Measurements from ENCODE around the gene CHID1. TPM values are rescaled to one million over a fixed set of nuclear protein-coding genes. Genes with fewer than 3 reads are reported as not detected.

Gene CHID1
- total and polyA plus RNA-seq, 2 of the 8 experiments (the other 6 are each of a cell fraction or from before 2014, with no cell fraction given): 81.2 to 88.5 TPM

GRCh38 chr11:933936-934335, 23.3 kb upstream of the CHID1 start:
- peak overlapping the region; percentile 49 to 62 for H3K4me2 ChIP-seq (ENCODE audit: insufficient read depth in 1 of 2, low read depth in 2 of 2, low read length in 2 of 2)
- H3K79me2 ChIP-seq (ENCODE audit: control insufficient read depth in 1 of 2, insufficient read depth in 2 of 2, low read length in 2 of 2): peaks cover 0 to 77% of the 10 kb centered on the region in 2 experiments
- no peaks in the 10 kb centered on the region for H3K36me3 ChIP-seq (ENCODE audit: control insufficient read depth in 2 of 4, insufficient read depth in 4 of 4, low read length in 3 of 4)
- H3K4me3 ChIP-seq (ENCODE audit: extremely low read depth in 1 of 4, insufficient read depth in 2 of 4, low read depth in 3 of 4, low read length in 4 of 4): peak overlapping the region in 1 of 4 experiments; percentile 38; a peak in 2 of 8 replicates
- no peak overlapping the region; the same call in 1 of the 2 replicates for H4K8ac ChIP-seq (ENCODE audit: extremely low read depth, insufficient read depth, low read length)
- 32% methylated on average over 6 of the region's 7 CpGs; no CpG with 5 or more reads in 1 of the 2 experiments for WGBS, 2 experiments (ENCODE audit: extremely low coverage in 1 of 2, insufficient coverage in 1 of 2, insufficient read length in 1 of 2, insufficient replicate concordance in 2 of 2, low coverage in 1 of 2, low lambda C conversion rate in 2 of 2, missing lambda C conversion rate in 1 of 2)
- no peak overlapping the region for H3K14ac ChIP-seq (ENCODE audit: insufficient read length)
- H2BK12ac ChIP-seq (ENCODE audit: low read depth, low read length): peak overlapping the region; percentile 52; the same call in 1 of the 2 replicates
- H2BK15ac ChIP-seq (ENCODE audit: low read length): peak overlapping the region; percentile 88; the same call in 1 of the 2 replicates
- H4K91ac ChIP-seq (replicated peaks; ENCODE audit: insufficient read length, low read length): peak overlapping the region; percentile 76
- no peak overlapping the region for H2BK120ac ChIP-seq (replicated peaks; ENCODE audit: low read depth, low read length)
- H2BK20ac ChIP-seq (ENCODE audit: low read length): no peak overlapping the region
- no peak overlapping the region; the same call in 1 of the 2 replicates for H3K27ac ChIP-seq (ENCODE audit: low read depth, low read length)
- H3K79me1 ChIP-seq (ENCODE audit: low read depth, low read length): peaks cover 17% of the 10 kb centered on the region
- no peaks in the 10 kb centered on the region for H3K9me3 ChIP-seq (ENCODE audit: insufficient read depth in 2 of 2, low read depth in 1 of 2, low read length in 1 of 2)
- no peak overlapping the region for H4K5ac ChIP-seq (ENCODE audit: insufficient read length, low read depth, low read length)
- H3K23me2 ChIP-seq (ENCODE audit: low read depth, low read length): peaks cover 2% of the 10 kb centered on the region; the same call in 1 of the 2 replicates
- peaks cover 14 to 31% of the 10 kb centered on the region in 2 experiments for H4K20me1 ChIP-seq (replicated peaks in 1 of 2; ENCODE audit: control insufficient read depth in 1 of 2, insufficient read depth in 2 of 2, low read length in 2 of 2)
- H3K9ac ChIP-seq (replicated peaks in 1 of 4; ENCODE audit: extremely low read depth in 1 of 4, low read depth in 3 of 4, low read length in 3 of 4): no peak overlapping the region
- H3K27me3 ChIP-seq (replicated peaks in 1 of 4; ENCODE audit: control insufficient read depth in 3 of 4, extremely low read depth in 1 of 4, insufficient read depth in 3 of 4, low read length in 3 of 4): no peaks in the 10 kb centered on the region; a peak in 1 of 7 replicates
- peak overlapping the region; percentile 65 for H3K4ac ChIP-seq (replicated peaks; ENCODE audit: insufficient read length, low read depth, low read length)
- no peak for TF ChIP-seq JUND (IDR thresholded peaks at IDR 0.05; ENCODE audit: low read length)
- no peak for TF ChIP-seq YY1 (IDR thresholded peaks at IDR 0.05; ENCODE audit: low read depth, low read length)
- no peak for TF ChIP-seq E2F6 (IDR thresholded peaks at IDR 0.05)
- TF ChIP-seq BACH1 (IDR thresholded peaks at IDR 0.05; ENCODE audit: low read length): no peak
- TF ChIP-seq GTF2F1 (IDR thresholded peaks at IDR 0.05; ENCODE audit: borderline replicate concordance, low read depth, low read length): no peak
- no peak overlapping the region for H3K56ac ChIP-seq (replicated peaks; ENCODE audit: insufficient read length, low read depth, low read length)
- H2BK5ac ChIP-seq (ENCODE audit: low read depth, low read length): no peak overlapping the region; the same call in 1 of the 2 replicates
- no peak for DNase-seq (ENCODE audit: low read depth in 1 of 2, low spot score in 2 of 2)
- H3K4me1 ChIP-seq (replicated peaks in 1 of 4; ENCODE audit: control insufficient read depth in 3 of 4, insufficient read depth in 4 of 4, low read length in 3 of 4): peaks cover 7 to 25% (median 16%) of the 10 kb centered on the region in 4 experiments
- no peak overlapping the region for H2AFZ ChIP-seq (ENCODE audit: low read length)
- FAIRE-seq: no peak
- H2AK5ac ChIP-seq (ENCODE audit: low read depth, low read length): peak overlapping the region; percentile 95
- no peak overlapping the region; the same call in none of the 2 replicates for H3K18ac ChIP-seq (ENCODE audit: extremely low read depth, low read length)
- no peak overlapping the region for H3K23ac ChIP-seq (ENCODE audit: insufficient read length)
- CTCF ChIA-PET (ENCODE audit: partially characterized antibody): interaction anchor here (1.2 to 4.6 kb wide), 6 partner anchors 9 to 57 kb away, joined by 3 to 26 read pairs (median 4); partner anchors contain the start of gene AP2A2
- POLR2A ChIA-PET (ENCODE audit: partially characterized antibody): interaction anchor here (0.6 to 3.9 kb wide), 8 partner anchors 11 to 654 kb away, joined by 3 to 33 read pairs (median 3); no protein-coding TSS in a partner anchor
